LNCaP clone FGC (cell line): ENCODE data around the gene PARD6B.
A peak's percentile ranks its signal among the peaks of the same experiment; 100 is the strongest.
"Not testable (repeated sequence)": the region's sequence is repeated elsewhere in the genome, so short reads cannot be mapped to it uniquely, and the experiment has no call there.

Source experiments
- DNase-seq: peaks from one replicate; pipeline ENCODE4 v3.0.0-alpha.2; 2011; ENCODE audit warnings: low read depth
- H3K4me3 ChIP-seq: 2 replicates; pipeline ENCODE4 v1.5.1; 2011; ENCODE audit warnings: mild to moderate bottlenecking, low read depth, low read length, control low read depth
- CTCF ChIP-seq: IDR thresholded peaks from 2 replicates; pipeline ENCODE4 v1.5.1; 2012; ENCODE audit warnings: mild to moderate bottlenecking; ENCODE audit not compliant: control insufficient read depth, insufficient read depth; ENCODE audit errors: extremely low read depth

PARD6B gene

DNA sequence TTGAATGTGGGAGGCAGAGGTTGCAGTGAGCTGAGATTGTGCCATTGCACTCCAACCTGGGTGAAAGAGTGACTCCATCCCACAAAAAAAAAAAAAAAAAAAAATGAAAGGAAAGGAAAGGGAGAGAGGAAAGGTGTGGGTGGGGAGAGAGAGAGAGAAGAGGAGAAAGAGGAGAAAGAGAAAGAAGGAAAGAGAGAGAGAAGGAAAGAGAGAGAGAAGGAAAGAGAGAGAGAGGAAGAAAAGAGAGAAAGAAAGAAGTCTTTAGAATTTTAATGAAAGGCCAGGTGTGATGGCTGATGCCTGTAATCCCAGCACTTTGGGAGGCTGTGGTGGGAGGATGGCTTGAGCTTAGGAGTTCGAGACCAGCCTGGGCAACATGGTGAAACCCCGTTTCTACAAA lies 55.8 kb downstream of the PARD6B start:
- DNase-seq: no peak
- H3K4me3 ChIP-seq: no peak overlapping the region
- no peak for TF ChIP-seq CTCF

DNA sequence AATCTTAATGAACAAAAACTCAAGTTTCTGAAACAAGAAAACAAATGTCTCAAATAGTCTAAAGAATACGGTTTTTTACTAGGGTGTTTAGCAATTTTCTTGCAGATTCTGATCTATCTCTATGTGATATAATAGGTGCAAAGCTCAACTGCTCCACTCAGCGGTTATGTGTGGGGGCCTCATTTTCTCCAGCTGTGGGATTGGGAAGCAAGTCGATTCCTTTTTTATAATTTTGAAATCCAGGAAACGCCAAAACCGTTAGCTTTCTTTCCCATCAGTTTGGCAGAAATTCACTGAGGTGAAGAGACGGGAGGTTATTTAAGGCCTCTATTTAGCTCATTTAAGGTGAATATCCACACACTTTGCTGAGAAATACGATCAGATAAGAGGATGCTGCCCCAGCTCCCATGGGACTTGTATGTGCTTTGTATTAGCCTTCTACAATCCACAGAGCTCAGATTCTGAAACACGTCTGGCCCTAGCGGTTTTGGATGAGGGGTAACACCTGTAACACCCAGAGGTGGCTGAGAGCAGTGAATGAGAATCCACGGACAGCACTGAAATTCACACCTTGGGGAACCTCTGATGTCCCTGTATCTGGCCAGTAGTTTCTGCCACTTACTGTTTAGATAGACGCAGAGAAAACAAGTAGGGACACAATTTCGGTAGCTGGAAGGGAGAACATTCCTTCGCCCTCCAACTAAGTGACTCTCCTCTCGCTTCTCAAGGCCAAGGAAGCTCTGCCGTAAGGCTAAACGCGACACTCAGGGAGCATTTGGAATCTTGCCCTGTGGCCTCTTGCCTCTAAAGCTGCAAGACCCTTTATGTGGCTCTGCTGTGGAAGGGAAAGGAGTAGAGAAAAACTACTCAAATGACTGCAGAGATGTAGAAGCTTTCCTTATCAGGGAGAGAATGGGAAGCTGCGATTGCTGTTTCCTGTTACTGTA lies 56.9 kb downstream of the PARD6B start:
- no peak for DNase-seq
- peak; percentile 60 for TF ChIP-seq CTCF

GRCh38 chr20:50789968-50790650 lies 58.7 kb downstream of the PARD6B start:
- TF ChIP-seq CTCF: no peak
- no peak for DNase-seq
- no peak overlapping the region for H3K4me3 ChIP-seq

More for the DNA sequence above, 56.9 kb downstream of the PARD6B start:
- H3K4me3 ChIP-seq: no peak overlapping the region

DNA sequence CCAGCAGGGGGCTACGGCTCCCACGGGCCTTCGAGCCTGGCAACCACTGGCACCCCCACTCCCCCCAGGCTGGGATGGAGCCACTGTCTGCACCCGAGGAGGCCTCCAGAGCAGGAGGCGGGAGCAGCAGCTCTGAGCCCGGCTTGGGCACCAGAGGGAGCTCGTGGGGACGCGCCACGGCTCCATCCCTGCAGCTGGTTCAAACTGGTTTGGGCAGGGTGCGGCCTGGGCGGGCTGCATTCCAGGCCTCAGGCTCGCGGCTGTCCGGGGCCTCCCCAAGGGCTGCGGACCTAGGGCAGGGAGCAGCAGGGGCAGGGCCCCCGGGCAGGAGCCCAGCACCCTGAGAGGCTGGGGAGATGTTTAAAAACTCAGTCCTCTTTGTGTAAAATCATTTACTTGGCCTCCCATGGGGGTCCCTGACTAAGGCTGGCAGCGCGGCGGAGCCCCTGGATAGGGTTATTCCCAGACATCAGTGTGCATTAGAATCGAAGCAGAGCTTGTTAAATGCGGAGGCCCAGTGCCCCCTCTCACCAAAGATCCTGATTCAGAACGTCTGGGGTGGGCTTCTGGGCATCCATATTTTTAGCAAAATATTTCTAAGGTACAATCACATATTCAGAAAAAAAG lies 59.4 kb downstream of the PARD6B start:
- H3K4me3 ChIP-seq: no peak overlapping the region
- TF ChIP-seq CTCF: peak; percentile 96
- peak; percentile 62 for DNase-seq

GRCh38 chr20:50792708-50793574 lies 61.6 kb downstream of the PARD6B start:
- no peak for TF ChIP-seq CTCF
- DNase-seq: no peak
- H3K4me3 ChIP-seq: no peak overlapping the region

DNA sequence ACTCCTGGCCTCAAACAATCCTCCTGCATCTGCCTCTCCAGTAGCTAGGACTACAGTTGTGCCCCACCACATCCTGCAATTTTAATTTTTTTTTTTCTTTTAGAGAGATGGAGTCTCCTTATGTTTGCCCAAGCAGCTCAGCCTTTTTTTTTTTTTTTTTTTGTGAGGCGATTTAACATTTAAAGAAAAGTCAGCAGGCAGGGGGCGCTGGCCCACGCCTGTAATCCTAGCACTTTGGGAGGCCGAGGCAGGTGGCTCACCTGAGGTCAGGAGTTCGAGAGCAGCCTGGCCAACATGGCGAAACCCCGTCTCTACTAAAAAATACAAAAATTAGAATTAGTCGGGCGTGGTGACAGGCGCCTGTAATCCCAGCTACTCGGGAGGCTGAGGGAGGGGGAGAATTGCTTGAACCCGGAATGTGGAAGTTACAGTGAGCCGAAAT lies 62.2 kb downstream of the PARD6B start:
- H3K4me3 ChIP-seq, DNase-seq: not testable (repeated sequence)
- peak; percentile 36 for TF ChIP-seq CTCF
